Stomach smooth muscle (tissue), 2 donors: ENCODE data around the gene BPI.

Experiments used
- H3K27ac ChIP-seq: one replicate; pipeline ENCODE4 v1.7.0; 2013; ENCODE audit warnings: mild to moderate bottlenecking, low read length, inconsistent platforms
- H3K27me3 ChIP-seq, 2 donors: one replicate each; pipeline ENCODE4 v1.7.0; 2013; ENCODE audit warnings: low read length in 2 of 2; ENCODE audit not compliant: insufficient read depth in 2 of 2, control insufficient read depth in 1 of 2
- H3K36me3 ChIP-seq, 2 donors: one replicate each; pipeline ENCODE4 v1.7.0; 2013; ENCODE audit warnings: low read length in 2 of 2; ENCODE audit not compliant: control insufficient read depth in 2 of 2, insufficient read depth in 2 of 2
- H3K4me1 ChIP-seq: one replicate; pipeline ENCODE4 v1.7.0; 2013; ENCODE audit warnings: low read length; ENCODE audit not compliant: control insufficient read depth, insufficient read depth
- H3K4me3 ChIP-seq, 2 donors: one replicate each; pipeline ENCODE4 v1.7.0; 2013; ENCODE audit warnings: low read length in 2 of 2
- H3K9ac ChIP-seq, 2 donors: one replicate each; pipeline ENCODE4 v1.7.0; 2013; ENCODE audit warnings: low read length in 2 of 2, mild to moderate bottlenecking in 1 of 2
- H3K9me3 ChIP-seq, 2 donors: one replicate each; pipeline ENCODE4 v1.7.0; 2013; ENCODE audit warnings: low read length in 2 of 2; ENCODE audit not compliant: control insufficient read depth in 2 of 2
- donor health status: healthy.
- donor health status: Pancreatic carcinoma.

BPI gene

GRCh38 chr20:38386851-38387250 lies 82.9 kb downstream of the BPI start:
- H3K4me3 ChIP-seq, result no peak overlapping the region
- no peaks in the 10 kb centered on the region for H3K4me1 ChIP-seq
- H3K36me3 ChIP-seq, result no peaks in the 10 kb centered on the region
- H3K27ac ChIP-seq, result no peak overlapping the region
- peaks cover 0 to 5% of the 10 kb centered on the region in 2 donors for H3K9me3 ChIP-seq
- no peaks in the 10 kb centered on the region for H3K27me3 ChIP-seq
- H3K9ac ChIP-seq, result no peak overlapping the region
